Hematopoietic multipotent progenitor cell treated with erythropoietin and hydrocortisone succinate and interleukin-3 and kit ligand, for 6 days (in vitro differentiated cells): ENCODE data around the gene ITGA5.

Source experiments
- DNase-seq: peaks from one replicate; pipeline ENCODE4 v3.0.0-alpha.2; 2015

ITGA5 gene

GRCh38 chr12:54349679-54350078 lies 69.4 kb downstream of the ITGA5 start:
- DNase-seq = no peak

GRCh38 chr12:54349036-54349435 lies 70.0 kb downstream of the ITGA5 start:
- no peak for DNase-seq
